AG09309 (cell line): ENCODE measurements around the gene FAM237B.
A peak's percentile ranks its signal among the peaks of the same experiment; 100 is the strongest.

Experiments used
- DNase-seq: peaks from one replicate; pipeline ENCODE4 v3.0.0-alpha.2; 2010; ENCODE audit warnings: low read depth
- H3K4me3 ChIP-seq: 2 replicates; pipeline ENCODE4 v1.5.1; 2011; ENCODE audit warnings: mild to moderate bottlenecking, low read depth, low read length, moderate library complexity; ENCODE audit not compliant: control insufficient read depth
- TF ChIP-seq, protein P1 (sequence below): IDR thresholded peaks from 2 replicates; pipeline ENCODE4 v1.5.1; 2011; ENCODE audit warnings: mild to moderate bottlenecking, low read depth, low read length, inconsistent platforms; ENCODE audit not compliant: insufficient read depth, control insufficient read depth; ENCODE audit errors: missing control alignments

Gene FAM237B

DNA sequence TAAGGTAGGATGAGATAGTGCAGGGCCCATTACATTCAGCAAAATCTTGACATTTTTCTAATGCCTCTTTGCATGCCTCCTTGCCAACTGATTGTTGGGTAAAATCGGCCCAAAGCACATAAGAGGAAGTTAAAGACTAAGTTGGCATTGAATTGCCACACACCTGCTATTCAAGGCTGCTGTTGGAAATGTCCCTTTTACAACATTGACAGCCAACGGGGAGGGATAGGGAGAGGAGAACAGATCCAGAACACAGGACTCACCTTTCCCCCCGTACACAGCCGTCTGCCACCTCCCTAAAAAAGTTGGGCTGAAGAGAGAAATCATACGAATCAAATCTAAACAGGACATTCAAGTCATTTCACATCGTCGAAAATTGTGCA lies 695 bp downstream of the FAM237B start:
- no peak overlapping the region; the same call in 1 of the 2 replicates for H3K4me3 ChIP-seq
- DNase-seq, result no peak
- TF ChIP-seq, protein P1, sequence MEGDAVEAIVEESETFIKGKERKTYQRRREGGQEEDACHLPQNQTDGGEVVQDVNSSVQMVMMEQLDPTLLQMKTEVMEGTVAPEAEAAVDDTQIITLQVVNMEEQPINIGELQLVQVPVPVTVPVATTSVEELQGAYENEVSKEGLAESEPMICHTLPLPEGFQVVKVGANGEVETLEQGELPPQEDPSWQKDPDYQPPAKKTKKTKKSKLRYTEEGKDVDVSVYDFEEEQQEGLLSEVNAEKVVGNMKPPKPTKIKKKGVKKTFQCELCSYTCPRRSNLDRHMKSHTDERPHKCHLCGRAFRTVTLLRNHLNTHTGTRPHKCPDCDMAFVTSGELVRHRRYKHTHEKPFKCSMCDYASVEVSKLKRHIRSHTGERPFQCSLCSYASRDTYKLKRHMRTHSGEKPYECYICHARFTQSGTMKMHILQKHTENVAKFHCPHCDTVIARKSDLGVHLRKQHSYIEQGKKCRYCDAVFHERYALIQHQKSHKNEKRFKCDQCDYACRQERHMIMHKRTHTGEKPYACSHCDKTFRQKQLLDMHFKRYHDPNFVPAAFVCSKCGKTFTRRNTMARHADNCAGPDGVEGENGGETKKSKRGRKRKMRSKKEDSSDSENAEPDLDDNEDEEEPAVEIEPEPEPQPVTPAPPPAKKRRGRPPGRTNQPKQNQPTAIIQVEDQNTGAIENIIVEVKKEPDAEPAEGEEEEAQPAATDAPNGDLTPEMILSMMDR, result no peak

DNA sequence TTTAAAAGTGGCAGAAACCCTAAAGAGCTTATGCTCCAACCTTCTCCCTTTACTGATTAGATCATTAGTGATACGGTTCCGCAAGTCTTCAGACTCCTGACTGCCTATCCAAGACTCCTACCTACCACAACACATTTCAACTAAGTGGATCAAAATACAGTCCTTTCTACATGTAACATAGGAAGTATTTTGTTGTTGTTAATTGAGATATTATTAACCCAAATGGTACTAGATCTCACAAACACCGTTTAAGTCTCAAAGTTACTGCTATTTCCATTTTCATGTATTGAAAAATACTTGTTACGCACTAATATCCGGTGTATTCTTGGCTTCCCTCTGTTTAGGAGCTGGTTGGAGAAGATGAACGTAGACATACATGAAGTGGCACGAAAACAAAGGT lies 1.1 kb downstream of the FAM237B start:
- no peak for DNase-seq
- TF ChIP-seq, protein P1, result no peak
- no peak overlapping the region for H3K4me3 ChIP-seq

DNA sequence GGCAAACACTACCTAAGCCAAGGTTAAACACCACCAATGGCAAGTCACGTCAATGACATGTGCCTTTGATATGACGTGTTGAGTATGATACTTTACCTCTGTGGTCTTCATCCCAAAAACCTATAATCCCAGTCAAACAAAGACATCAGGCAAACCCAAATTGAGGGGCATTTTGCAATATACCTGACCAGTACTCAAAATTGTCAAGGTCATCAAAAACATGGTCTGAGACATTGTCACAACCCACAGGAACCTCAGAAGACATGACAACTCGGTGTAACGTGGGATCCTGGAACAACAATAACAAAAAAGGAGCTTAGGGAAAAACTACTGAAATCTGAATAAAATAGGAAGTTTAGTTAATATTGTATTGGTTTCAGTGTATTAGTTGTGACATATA lies 7.2 kb downstream of the FAM237B start:
- no peak overlapping the region for H3K4me3 ChIP-seq
- DNase-seq, result no peak
- TF ChIP-seq, protein P1, result no peak

DNA sequence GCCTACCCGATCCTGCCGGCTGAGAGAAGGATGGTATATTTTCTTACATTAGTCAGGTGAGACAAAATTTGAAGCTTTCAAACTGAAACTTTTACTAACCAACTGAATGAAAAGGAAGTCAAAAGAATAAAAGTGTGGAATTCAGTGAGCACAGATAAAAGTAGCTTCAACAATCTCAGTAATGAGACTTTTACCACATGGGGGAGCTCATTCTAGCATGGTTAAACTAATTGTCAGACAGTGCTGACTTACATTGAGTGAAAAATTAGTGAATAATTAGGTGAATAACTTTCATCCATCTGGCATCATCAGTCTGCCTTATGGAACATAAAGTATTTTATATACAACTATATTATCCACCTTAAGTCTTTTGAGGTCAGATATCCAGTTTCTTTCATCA lies 8.4 kb downstream of the FAM237B start:
- no peak for DNase-seq
- TF ChIP-seq, protein P1, result peak; percentile 28
- no peak overlapping the region for H3K4me3 ChIP-seq

DNA sequence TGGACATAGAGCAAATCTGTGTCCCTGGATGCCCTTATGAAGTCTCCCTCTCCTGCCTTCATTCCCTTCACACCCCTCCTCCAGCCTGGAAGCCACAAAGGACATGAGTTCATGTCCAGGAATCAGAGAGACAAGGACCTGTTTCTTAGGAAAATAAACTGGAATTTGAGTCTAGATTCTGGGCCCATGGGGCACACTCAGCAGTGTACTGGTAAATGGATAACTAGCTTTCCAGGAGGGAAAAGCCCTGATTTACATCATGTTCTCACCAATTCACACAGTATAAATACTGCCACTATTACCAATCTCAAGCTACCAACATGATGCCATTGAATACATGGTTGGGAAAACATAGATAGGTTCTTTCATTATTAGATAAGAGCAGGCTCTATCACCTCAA lies 9.9 kb downstream of the FAM237B start:
- DNase-seq, result no peak
- no peak overlapping the region for H3K4me3 ChIP-seq
- TF ChIP-seq, protein P1, result no peak

DNA sequence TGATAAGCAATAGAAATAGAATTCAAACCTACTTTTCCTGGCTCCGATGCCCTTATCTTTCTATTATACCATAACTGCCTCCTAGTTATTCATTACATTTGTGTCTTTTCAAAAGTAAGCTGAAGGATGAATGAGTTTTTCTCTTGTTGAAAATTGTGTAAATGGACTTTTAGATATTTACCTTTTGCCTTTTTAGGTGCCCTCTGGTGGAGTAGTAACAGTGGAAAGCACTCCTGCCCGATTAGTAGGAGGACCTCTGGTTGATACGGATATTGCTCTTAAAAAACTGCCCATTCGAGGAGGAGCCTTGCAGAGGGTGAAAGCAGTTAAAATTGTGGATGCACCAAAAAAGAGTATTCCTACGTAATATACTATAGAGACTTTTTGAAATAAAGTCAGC lies 11.2 kb downstream of the FAM237B start:
- TF ChIP-seq, protein P1, result no peak
- no peak overlapping the region for H3K4me3 ChIP-seq
- no peak for DNase-seq

DNA sequence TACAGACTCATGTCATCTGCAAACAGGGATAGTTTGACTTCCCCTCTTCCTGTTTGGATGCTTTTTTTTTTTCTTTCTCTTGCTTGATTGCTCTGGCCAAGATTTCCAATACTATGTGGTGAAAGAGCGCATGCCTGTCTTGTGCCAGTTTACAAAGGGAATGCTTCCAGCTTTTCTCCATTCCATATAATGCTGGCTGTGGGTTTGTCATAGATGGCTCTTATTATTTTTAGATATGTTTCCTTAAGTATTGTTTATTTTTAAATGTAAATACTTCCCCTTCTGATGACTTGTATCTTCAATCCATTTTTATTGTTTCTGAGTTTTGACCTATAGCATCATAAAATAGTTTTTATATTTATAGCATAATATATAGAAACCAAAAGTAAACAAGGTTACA lies 17.9 kb downstream of the FAM237B start:
- no peak for DNase-seq
- no peak overlapping the region for H3K4me3 ChIP-seq
- TF ChIP-seq, protein P1, result no peak
